AG09309 (cell line): ENCODE measurements around the gene RIC8B.
"Not testable (repeated sequence)": the region's sequence is repeated elsewhere in the genome, so short reads cannot be mapped to it uniquely, and the experiment has no call there.

Experiments
- DNase-seq: peaks from one replicate; pipeline ENCODE4 v3.0.0-alpha.2; 2010; ENCODE audit warnings: low read depth
- H3K4me3 ChIP-seq: 2 replicates; pipeline ENCODE4 v1.5.1; 2011; ENCODE audit warnings: mild to moderate bottlenecking, low read depth, low read length, moderate library complexity; ENCODE audit not compliant: control insufficient read depth
- CTCF ChIP-seq: IDR thresholded peaks from 2 replicates; pipeline ENCODE4 v1.5.1; 2011; ENCODE audit warnings: mild to moderate bottlenecking, low read depth, low read length, inconsistent platforms; ENCODE audit not compliant: insufficient read depth, control insufficient read depth; ENCODE audit errors: missing control alignments

The RIC8B gene

GRCh38 chr12:106917503-106917902 is 143.0 kb downstream of the RIC8B start:
- H3K4me3 ChIP-seq: no peak overlapping the region
- no peak for TF ChIP-seq CTCF
- no peak for DNase-seq

- no peak overlapping the region for H3K4me3 ChIP-seq
- no peak for DNase-seq
- TF ChIP-seq CTCF: peak; percentile 57
Measured at GRCh38 chr12:106918746-106919145, 144.3 kb downstream of the RIC8B start.

- H3K4me3 ChIP-seq: no peak overlapping the region
- TF ChIP-seq CTCF: peak; percentile 66
- peak; percentile 16 for DNase-seq
Measured at GRCh38 chr12:106919910-106920544, 145.5 kb downstream of the RIC8B start.

GRCh38 chr12:106921976-106922375 is 147.5 kb downstream of the RIC8B start:
- not testable (repeated sequence) for H3K4me3 ChIP-seq, DNase-seq

GRCh38 chr12:106923594-106923993 is 149.1 kb downstream of the RIC8B start:
- H3K4me3 ChIP-seq, DNase-seq: not testable (repeated sequence)

GRCh38 chr12:106924268-106924861 is 149.9 kb downstream of the RIC8B start:
- no peak overlapping the region for H3K4me3 ChIP-seq
- no peak for TF ChIP-seq CTCF
- DNase-seq: no peak

- no peak for DNase-seq
- no peak for TF ChIP-seq CTCF
- H3K4me3 ChIP-seq: no peak overlapping the region
Measured at GRCh38 chr12:106926657-106927056, 152.2 kb downstream of the RIC8B start.

GRCh38 chr12:106934277-106934676 is 159.8 kb downstream of the RIC8B start:
- TF ChIP-seq CTCF: no peak
- DNase-seq: no peak

More at GRCh38 chr12:106934277-106934676, 159.8 kb downstream of the RIC8B start:
- no peak overlapping the region for H3K4me3 ChIP-seq
